ENCODE data around the gene MYOG.

DNA sequence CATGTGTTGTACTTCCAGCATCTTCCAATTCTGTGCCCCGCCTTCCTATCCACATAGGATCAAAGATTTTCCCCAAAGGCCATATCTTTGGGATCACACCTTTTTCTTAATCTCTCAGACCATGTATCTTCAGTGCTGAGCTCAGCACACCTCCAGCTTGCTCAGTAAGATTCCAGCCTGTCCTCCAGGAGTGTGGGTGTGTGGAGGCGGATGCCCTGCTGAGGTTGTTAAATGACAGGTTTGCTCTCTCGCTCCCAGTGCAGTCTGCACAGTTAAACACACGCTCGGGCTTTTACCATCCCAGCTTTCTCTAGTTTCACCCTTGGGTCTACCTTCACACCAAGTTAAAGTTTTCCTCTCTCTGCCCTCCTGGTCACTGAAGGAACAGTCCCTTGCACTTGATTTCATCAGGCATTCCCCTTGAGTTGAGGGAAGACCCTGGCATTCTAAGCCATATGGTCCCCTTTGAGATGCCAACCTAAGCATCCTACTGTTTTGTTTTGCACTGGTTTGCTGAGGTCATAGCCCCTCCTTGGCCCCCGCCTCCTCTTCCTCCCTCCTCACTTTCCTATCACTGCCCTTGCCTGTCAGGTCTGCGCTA is 13.7 kb downstream of the MYOG start:
- TF ChIP-seq EZH2 (IDR thresholded peaks at IDR 0.05; ENCODE audit: borderline replicate concordance, low read length) = no peak
- TF ChIP-seq, protein P1, sequence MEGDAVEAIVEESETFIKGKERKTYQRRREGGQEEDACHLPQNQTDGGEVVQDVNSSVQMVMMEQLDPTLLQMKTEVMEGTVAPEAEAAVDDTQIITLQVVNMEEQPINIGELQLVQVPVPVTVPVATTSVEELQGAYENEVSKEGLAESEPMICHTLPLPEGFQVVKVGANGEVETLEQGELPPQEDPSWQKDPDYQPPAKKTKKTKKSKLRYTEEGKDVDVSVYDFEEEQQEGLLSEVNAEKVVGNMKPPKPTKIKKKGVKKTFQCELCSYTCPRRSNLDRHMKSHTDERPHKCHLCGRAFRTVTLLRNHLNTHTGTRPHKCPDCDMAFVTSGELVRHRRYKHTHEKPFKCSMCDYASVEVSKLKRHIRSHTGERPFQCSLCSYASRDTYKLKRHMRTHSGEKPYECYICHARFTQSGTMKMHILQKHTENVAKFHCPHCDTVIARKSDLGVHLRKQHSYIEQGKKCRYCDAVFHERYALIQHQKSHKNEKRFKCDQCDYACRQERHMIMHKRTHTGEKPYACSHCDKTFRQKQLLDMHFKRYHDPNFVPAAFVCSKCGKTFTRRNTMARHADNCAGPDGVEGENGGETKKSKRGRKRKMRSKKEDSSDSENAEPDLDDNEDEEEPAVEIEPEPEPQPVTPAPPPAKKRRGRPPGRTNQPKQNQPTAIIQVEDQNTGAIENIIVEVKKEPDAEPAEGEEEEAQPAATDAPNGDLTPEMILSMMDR (IDR thresholded peaks at IDR 0.05; ENCODE audit: low read length) = no peak
